Upper lobe of right lung (tissue), 1 donor: Measurements from ENCODE around the gene NARF. TPM values are rescaled to one million over a fixed set of nuclear protein-coding genes. Genes with fewer than 3 reads are reported as not detected.
"Not testable (repeated sequence)": the region's sequence is repeated elsewhere in the genome, so short reads cannot be mapped to it uniquely, and the experiment has no call there.

Experiments used
- ATAC-seq: fragments of 200-7000 bp; cut with Tn5 transposase; one replicate; pipeline ENCODE4 v1.9.1; 2020; ENCODE audit warnings: mild to moderate bottlenecking, moderate library complexity
- DNase-seq: peaks from one replicate; pipeline ENCODE4 v3.0.0-alpha.2; 2020
- H3K27ac ChIP-seq: fragments of 200-600 bp; one replicate; pipeline ENCODE4 v1.8.0; 2022
- H3K27me3 ChIP-seq: fragments of 200-600 bp; one replicate; pipeline ENCODE4 v1.8.0; 2022; ENCODE audit warnings: mild to moderate bottlenecking
- H3K36me3 ChIP-seq: fragments of 200-600 bp; one replicate; pipeline ENCODE4 v1.8.0; 2022
- H3K4me1 ChIP-seq: fragments of 200-600 bp; one replicate; pipeline ENCODE4 v1.8.0; 2022
- H3K4me3 ChIP-seq: fragments of 200-600 bp; one replicate; pipeline ENCODE4 v1.8.0; 2022; ENCODE audit warnings: mild to moderate bottlenecking
- H3K9me3 ChIP-seq: fragments of 200-600 bp; one replicate; pipeline ENCODE4 v1.8.0; 2022
- CTCF ChIP-seq: fragments of 200-600 bp; IDR thresholded peaks from one replicate; pipeline ENCODE4 v1.8.0; 2022; ENCODE audit warnings: antibody characterized with exemption
- intact Hi-C: fragments of 100-400 bp; cut with DNase I; formaldehyde crosslinking; loops from one replicate; pipeline ENCODE4 v1.11.0; 2022
- total RNA-seq: library from RNA; stranded (reverse); fragmentation: NEBNext Ultra II Directional; extraction: Animal tissue kit (Norgen Biotek cat#: 25700); gene quantifications from one replicate; pipeline ENCODE4 v1.2.1, GENCODE V29; 2021
- donor health status: DM: no; HTN: yes; CAD: no; lungs with severe emphysema.

NARF gene
- total RNA-seq, 1 donor from 2014 or later = 54.1 TPM

- intact Hi-C loops = no loop called here
- H3K4me3 ChIP-seq = no peak overlapping the region
- no peak for TF ChIP-seq CTCF
- ATAC-seq (no peak), DNase-seq (no peak)
- H3K9me3 ChIP-seq = no peaks in the 10 kb centered on the region
- H3K4me1 ChIP-seq = peaks cover 32% of the 10 kb centered on the region
- no peaks in the 10 kb centered on the region for H3K27me3 ChIP-seq
- no peak overlapping the region for H3K27ac ChIP-seq
- no peaks in the 10 kb centered on the region for H3K36me3 ChIP-seq
Observed at GRCh38 chr17:82452162-82452561, 6.4 kb upstream of the NARF start.

GRCh38 chr17:82453151-82453550, 5.4 kb upstream of the NARF start:
- intact Hi-C loops, ATAC-seq, DNase-seq, H3K9me3 ChIP-seq, H3K27me3 ChIP-seq, H3K27ac ChIP-seq, H3K36me3 ChIP-seq, H3K4me3 ChIP-seq: not testable (repeated sequence)
- peaks cover 40% of the 10 kb centered on the region for H3K4me1 ChIP-seq

- H3K36me3 ChIP-seq, H3K4me3 ChIP-seq, DNase-seq, intact Hi-C loops, ATAC-seq, H3K9me3 ChIP-seq, H3K27me3 ChIP-seq, H3K27ac ChIP-seq: not testable (repeated sequence)
- H3K4me1 ChIP-seq = peaks cover 39% of the 10 kb centered on the region
Observed at GRCh38 chr17:82453706-82454105, 4.8 kb upstream of the NARF start.

GRCh38 chr17:82457073-82457928, 1.2 kb upstream of the NARF start:
- TF ChIP-seq CTCF = no peak
- Histone ChIP-seq H3K36me3 (peaks cover 25% of the 10 kb centered on the region), H3K4me3 (peak overlapping the region; percentile 89), H3K27ac (peak overlapping the region; percentile 99), H3K4me1 (peaks cover 35% of the 10 kb centered on the region), H3K9me3 (no peaks in the 10 kb centered on the region), H3K27me3 (no peaks in the 10 kb centered on the region)
- intact Hi-C loops = no loop called here
- DNase-seq (no peak), ATAC-seq (no peak)

GRCh38 chr17:82457929-82458178, 687 bp upstream of the NARF start:
- intact Hi-C loops = no loop called here
- H3K36me3 ChIP-seq = peaks cover 29% of the 10 kb centered on the region
- peaks cover 35% of the 10 kb centered on the region for H3K4me1 ChIP-seq
- H3K27ac ChIP-seq = peak overlapping the region; percentile 99
- peak overlapping the region; percentile 89 for H3K4me3 ChIP-seq
- no peak for TF ChIP-seq CTCF
- no peaks in the 10 kb centered on the region for H3K27me3 ChIP-seq
- no peaks in the 10 kb centered on the region for H3K9me3 ChIP-seq
- ATAC-seq (no peak), DNase-seq (no peak)

- Histone ChIP-seq H3K27me3 (no peaks in the 10 kb centered on the region), H3K4me1 (peaks cover 35% of the 10 kb centered on the region), H3K27ac (peak overlapping the region; percentile 99), H3K9me3 (no peaks in the 10 kb centered on the region), H3K36me3 (peaks cover 39% of the 10 kb centered on the region), H3K4me3 (peak overlapping the region; percentile 89)
- ATAC-seq = peak; percentile 0
- no peak for TF ChIP-seq CTCF
- intact Hi-C loops = no loop called here
- DNase-seq = no peak
Observed at GRCh38 chr17:82458885-82459424, 414 bp downstream of the NARF start.

GRCh38 chr17:82459936-82460335, 1.4 kb downstream of the NARF start:
- intact Hi-C loops, ATAC-seq, DNase-seq, H3K27me3 ChIP-seq, H3K9me3 ChIP-seq, H3K27ac ChIP-seq: not testable (repeated sequence)
- Histone ChIP-seq H3K4me3 (peak overlapping the region; percentile 89), H3K4me1 (peaks cover 35% of the 10 kb centered on the region), H3K36me3 (peaks cover 49% of the 10 kb centered on the region)
